ENCODE measurements around the gene KRT9. TPM values are rescaled to one million over a fixed set of nuclear protein-coding genes. Genes with fewer than 3 reads are reported as not detected.

KRT9 gene
- total RNA-seq, 1 donor from 2014 or later: 0.26 TPM

GRCh38 chr17:41527063-41528023 lies 44.5 kb downstream of the KRT9 start:
- no peak for DNase-seq (ENCODE audit: low read depth)
- Histone ChIP-seq H3K4me3 (ENCODE audit: low read depth, low read length) (peak overlapping the region; percentile 87), H3K27me3 (ENCODE audit: control insufficient read depth, insufficient read depth, low read length) (no peaks in the 10 kb centered on the region), H3K36me3 (ENCODE audit: control insufficient read depth, insufficient read depth, low read length) (peaks cover 17% of the 10 kb centered on the region)
- TF ChIP-seq CTCF (IDR thresholded peaks at IDR 0.05; ENCODE audit: insufficient read depth, low read length, severe bottlenecking): no peak
- no peak for FAIRE-seq

GRCh38 chr17:41524261-41524660 lies 47.6 kb downstream of the KRT9 start:
- no peak for TF ChIP-seq CTCF (IDR thresholded peaks at IDR 0.05; ENCODE audit: insufficient read depth, low read length, severe bottlenecking)
- DNase-seq (ENCODE audit: low read depth) (peak; percentile 46), FAIRE-seq (no peak)
- no peaks in the 10 kb centered on the region for H3K27me3 ChIP-seq (ENCODE audit: control insufficient read depth, insufficient read depth, low read length)
- peaks cover 17% of the 10 kb centered on the region for H3K36me3 ChIP-seq (ENCODE audit: control insufficient read depth, insufficient read depth, low read length)
- peak overlapping the region; percentile 10 for H3K4me3 ChIP-seq (ENCODE audit: low read depth, low read length)

GRCh38 chr17:41523787-41524186 lies 48.1 kb downstream of the KRT9 start:
- peaks cover 17% of the 10 kb centered on the region for H3K36me3 ChIP-seq (ENCODE audit: control insufficient read depth, insufficient read depth, low read length)
- no peaks in the 10 kb centered on the region for H3K27me3 ChIP-seq (ENCODE audit: control insufficient read depth, insufficient read depth, low read length)
- peak overlapping the region; percentile 10 for H3K4me3 ChIP-seq (ENCODE audit: low read depth, low read length)
- peak; percentile 63 for DNase-seq (ENCODE audit: low read depth)
- FAIRE-seq: no peak
- TF ChIP-seq CTCF (IDR thresholded peaks at IDR 0.05; ENCODE audit: insufficient read depth, low read length, severe bottlenecking): no peak

- Histone ChIP-seq H3K4me3 (ENCODE audit: low read depth, low read length) (no peak overlapping the region), H3K36me3 (ENCODE audit: control insufficient read depth, insufficient read depth, low read length) (peaks cover 17% of the 10 kb centered on the region), H3K27me3 (ENCODE audit: control insufficient read depth, insufficient read depth, low read length) (no peaks in the 10 kb centered on the region)
- TF ChIP-seq CTCF (IDR thresholded peaks at IDR 0.05; ENCODE audit: insufficient read depth, low read length, severe bottlenecking): no peak
- DNase-seq (ENCODE audit: low read depth) (no peak), FAIRE-seq (no peak)
These were observed 48.6 kb downstream of the KRT9 start for GRCh38 chr17:41523225-41523593.

GRCh38 chr17:41522301-41523224 lies 49.3 kb downstream of the KRT9 start:
- no peak for TF ChIP-seq CTCF (IDR thresholded peaks at IDR 0.05; ENCODE audit: insufficient read depth, low read length, severe bottlenecking)
- no peak overlapping the region for H3K4me3 ChIP-seq (ENCODE audit: low read depth, low read length)
- H3K27me3 ChIP-seq (ENCODE audit: control insufficient read depth, insufficient read depth, low read length): no peaks in the 10 kb centered on the region
- FAIRE-seq: no peak
- peaks cover 16% of the 10 kb centered on the region for H3K36me3 ChIP-seq (ENCODE audit: control insufficient read depth, insufficient read depth, low read length)
- peak; percentile 90 for DNase-seq (ENCODE audit: low read depth)
